ENCODE measurements around the gene FYB2. TPM values are rescaled to one million over a fixed set of nuclear protein-coding genes. Genes with fewer than 3 reads are reported as not detected.

Gene FYB2, protein sequence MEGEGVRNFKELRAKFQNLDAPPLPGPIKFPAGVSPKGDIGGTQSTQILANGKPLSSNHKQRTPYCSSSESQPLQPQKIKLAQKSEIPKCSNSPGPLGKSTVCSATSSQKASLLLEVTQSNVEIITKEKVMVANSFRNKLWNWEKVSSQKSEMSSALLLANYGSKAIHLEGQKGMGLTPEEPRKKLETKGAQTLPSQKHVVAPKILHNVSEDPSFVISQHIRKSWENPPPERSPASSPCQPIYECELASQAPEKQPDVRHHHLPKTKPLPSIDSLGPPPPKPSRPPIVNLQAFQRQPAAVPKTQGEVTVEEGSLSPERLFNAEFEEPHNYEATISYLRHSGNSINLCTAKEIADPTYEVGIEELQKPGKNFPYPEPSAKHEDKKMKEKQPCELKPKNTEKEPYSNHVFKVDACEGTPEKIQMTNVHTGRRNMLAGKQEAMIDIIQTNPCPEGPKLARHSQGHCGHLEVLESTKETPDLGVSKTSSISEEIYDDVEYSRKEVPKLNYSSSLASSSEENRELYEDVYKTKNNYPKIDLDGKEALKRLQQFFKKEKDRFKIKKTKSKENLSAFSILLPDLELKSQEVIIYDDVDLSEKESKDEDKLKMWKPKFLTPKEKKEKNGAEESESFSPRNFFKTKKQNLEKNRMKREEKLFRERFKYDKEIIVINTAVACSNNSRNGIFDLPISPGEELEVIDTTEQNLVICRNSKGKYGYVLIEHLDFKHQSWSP
- 0.14 TPM in 1 of 2 replicates, not detected in the other for total RNA-seq

DNA sequence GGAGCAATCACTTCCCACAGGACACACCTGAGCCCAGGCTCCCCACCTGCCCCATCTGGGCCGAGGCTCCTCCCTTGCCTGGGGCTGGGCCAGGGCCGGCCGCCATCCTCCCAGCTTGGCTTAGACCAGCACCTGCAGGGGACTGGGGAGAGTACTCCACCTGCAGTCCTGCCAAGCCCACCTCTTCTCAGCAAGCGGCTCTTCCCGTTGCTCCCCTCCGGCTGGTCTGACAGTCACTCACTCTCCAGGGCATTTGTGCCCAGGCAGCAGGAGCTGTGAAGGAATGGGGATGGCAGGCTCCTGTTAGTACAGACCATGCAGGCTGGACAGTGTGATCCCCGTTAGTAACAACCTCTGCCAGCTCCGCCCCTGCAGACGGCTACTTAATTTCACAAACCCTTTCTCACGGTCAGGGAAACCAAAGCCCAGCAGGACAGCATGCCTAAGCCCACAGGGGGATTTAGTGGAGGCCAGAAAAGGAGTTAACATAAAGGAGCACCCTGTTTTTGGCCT lies at the start of gene FYB2:
Gene FYB2, minus strand, starts transcription at position 18 of the 513 bp plus-strand sequence. CDS start 114 bp downstream, outside the sequence.

DNA sequence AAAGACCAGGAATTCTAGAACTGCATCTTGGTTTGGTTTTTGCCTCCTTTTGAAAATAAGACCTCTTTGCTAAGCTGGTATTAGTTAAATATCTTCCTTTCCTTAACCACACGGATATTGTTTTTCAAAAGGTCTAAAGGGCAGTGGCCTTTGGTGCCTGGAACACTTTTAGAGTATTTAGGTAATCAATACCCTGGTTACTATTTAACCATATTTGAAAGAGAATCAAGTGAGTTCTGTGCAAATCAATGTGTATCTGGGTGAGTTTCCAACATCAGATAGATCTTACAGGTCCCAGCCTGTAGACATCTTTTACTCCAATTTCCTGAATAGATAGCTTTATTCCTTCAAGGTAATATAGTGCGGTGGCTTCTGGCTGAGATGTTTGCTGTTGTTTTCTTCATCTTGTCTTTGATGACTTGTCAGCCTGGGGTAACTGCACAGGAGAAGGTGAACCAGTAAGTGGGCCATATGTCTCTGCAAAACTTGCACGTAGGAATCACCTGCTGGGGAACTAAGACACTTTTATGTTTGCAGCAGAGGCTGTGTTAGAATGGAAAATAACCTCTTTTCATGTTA lies 35.4 kb upstream of the FYB2 start, which contains the start of gene C8A:
Gene C8A, plus strand, starts transcription at position 277 of the 579 bp plus-strand sequence. Its CDS starts 105 bp downstream, at position 382.

Other genes starting within 250 kb of the FYB2 start
- 1.4 and 11.0 TPM in 2 replicates for gene PLPP3, start 239.8 kb downstream of the FYB2 start, total RNA-seq
- 0.68 and 7.8 TPM in 2 replicates for gene PRKAA2, start 174.1 kb downstream of the FYB2 start, total RNA-seq
- not detected in 2 replicates for gene C8A, start 35.4 kb upstream of the FYB2 start, total RNA-seq
- not detected in 2 replicates for gene C8B, start 146.6 kb upstream of the FYB2 start, total RNA-seq